Measurements from ENCODE around the gene NELL2. TPM values are rescaled to one million over a fixed set of nuclear protein-coding genes. Genes with fewer than 3 reads are reported as not detected.

The NELL2 gene
- polyA plus RNA-seq, 2 donors, result 0.44 to 0.63 TPM

GRCh38 chr12:44876544-44877410, 662 bp upstream of the NELL2 start:
- 2 to 3% methylated on average over 42 of the region's 42 CpGs for WGBS, 2 donors
- Histone ChIP-seq H3K27ac (ENCODE audit: low read depth in 2 of 2, low read length in 1 of 2) (no peak overlapping the region), H3K36me3 (ENCODE audit: control insufficient read depth in 2 of 2, insufficient read depth in 2 of 2, low read length in 1 of 2) (no peaks in the 10 kb centered on the region), H3K27me3 (ENCODE audit: control insufficient read depth in 1 of 2, insufficient read depth in 2 of 2, low read length in 2 of 2) (no peaks in the 10 kb centered on the region), H3K9me3 (ENCODE audit: control insufficient read depth in 2 of 2, insufficient read depth in 1 of 2, low read depth in 1 of 2, low read length in 1 of 2) (peaks cover 0 to 2% of the 10 kb centered on the region in 2 donors), H3K4me3 (ENCODE audit: low read depth in 1 of 2, low read length in 2 of 2) (peak overlapping the region; percentile 35 to 61), H3K4me1 (ENCODE audit: control insufficient read depth in 2 of 2, insufficient read depth in 2 of 2, low read length in 1 of 2) (peaks cover 0 to 10% of the 10 kb centered on the region in 2 donors)

GRCh38 chr12:44875417-44875953, 630 bp downstream of the NELL2 start:
- no peak overlapping the region for H3K27ac ChIP-seq (ENCODE audit: low read depth in 2 of 2, low read length in 1 of 2)
- no peaks in the 10 kb centered on the region for H3K36me3 ChIP-seq (ENCODE audit: control insufficient read depth in 2 of 2, insufficient read depth in 2 of 2, low read length in 1 of 2)
- H3K4me3 ChIP-seq (ENCODE audit: low read depth in 1 of 2, low read length in 2 of 2), result peak overlapping the region; percentile 34 to 61
- 1% methylated on average over 27 of the region's 27 CpGs for WGBS, 2 donors
- peaks cover 0 to 10% of the 10 kb centered on the region in 2 donors for H3K4me1 ChIP-seq (ENCODE audit: control insufficient read depth in 2 of 2, insufficient read depth in 2 of 2, low read length in 1 of 2)
- H3K27me3 ChIP-seq (ENCODE audit: control insufficient read depth in 1 of 2, insufficient read depth in 2 of 2, low read length in 2 of 2), result peaks cover 0 to 1% of the 10 kb centered on the region in 2 donors
- H3K9me3 ChIP-seq (ENCODE audit: control insufficient read depth in 2 of 2, insufficient read depth in 1 of 2, low read depth in 1 of 2, low read length in 1 of 2), result peaks cover 0 to 2% of the 10 kb centered on the region in 2 donors

- Histone ChIP-seq H3K36me3 (ENCODE audit: control insufficient read depth in 2 of 2, insufficient read depth in 2 of 2, low read length in 1 of 2) (no peaks in the 10 kb centered on the region), H3K27me3 (ENCODE audit: control insufficient read depth in 1 of 2, insufficient read depth in 2 of 2, low read length in 2 of 2) (peaks cover 0 to 2% of the 10 kb centered on the region in 2 donors), H3K9me3 (ENCODE audit: control insufficient read depth in 2 of 2, insufficient read depth in 1 of 2, low read depth in 1 of 2, low read length in 1 of 2) (peaks cover 0 to 2% of the 10 kb centered on the region in 2 donors), H3K27ac (ENCODE audit: low read depth in 2 of 2, low read length in 1 of 2) (no peak overlapping the region), H3K4me3 (ENCODE audit: low read depth in 1 of 2, low read length in 2 of 2) (peak overlapping the region; percentile 34 to 61), H3K4me1 (ENCODE audit: control insufficient read depth in 2 of 2, insufficient read depth in 2 of 2, low read length in 1 of 2) (peaks cover 0 to 10% of the 10 kb centered on the region in 2 donors)
- 2 to 3% methylated on average over 12 of the region's 12 CpGs for WGBS, 2 donors
Observed at GRCh38 chr12:44874981-44875416, 1.1 kb downstream of the NELL2 start.

- no peak overlapping the region for H3K27ac ChIP-seq (ENCODE audit: low read depth in 2 of 2, low read length in 1 of 2)
- no peak overlapping the region for H3K4me3 ChIP-seq (ENCODE audit: low read depth in 1 of 2, low read length in 2 of 2)
- WGBS, 2 donors, result 26 to 29% methylated on average over 1 of the region's 1 CpG
- H3K4me1 ChIP-seq (ENCODE audit: control insufficient read depth in 2 of 2, insufficient read depth in 2 of 2, low read length in 1 of 2), result peaks cover 0 to 10% of the 10 kb centered on the region in 2 donors
- peaks cover 0 to 2% of the 10 kb centered on the region in 2 donors for H3K27me3 ChIP-seq (ENCODE audit: control insufficient read depth in 1 of 2, insufficient read depth in 2 of 2, low read length in 2 of 2)
- H3K36me3 ChIP-seq (ENCODE audit: control insufficient read depth in 2 of 2, insufficient read depth in 2 of 2, low read length in 1 of 2), result no peaks in the 10 kb centered on the region
- H3K9me3 ChIP-seq (ENCODE audit: control insufficient read depth in 2 of 2, insufficient read depth in 1 of 2, low read depth in 1 of 2, low read length in 1 of 2), result no peaks in the 10 kb centered on the region
Observed at GRCh38 chr12:44873898-44874297, 2.2 kb downstream of the NELL2 start.

- H3K4me1 ChIP-seq (ENCODE audit: control insufficient read depth in 2 of 2, insufficient read depth in 2 of 2, low read length in 1 of 2), result no peaks in the 10 kb centered on the region
- H3K27ac ChIP-seq (ENCODE audit: low read depth in 2 of 2, low read length in 1 of 2), result no peak overlapping the region
- H3K9me3 ChIP-seq (ENCODE audit: control insufficient read depth in 2 of 2, insufficient read depth in 1 of 2, low read depth in 1 of 2, low read length in 1 of 2), result no peaks in the 10 kb centered on the region
- H3K36me3 ChIP-seq (ENCODE audit: control insufficient read depth in 2 of 2, insufficient read depth in 2 of 2, low read length in 1 of 2), result no peaks in the 10 kb centered on the region
- H3K4me3 ChIP-seq (ENCODE audit: low read depth in 1 of 2, low read length in 2 of 2), result no peak overlapping the region
- peaks cover 0 to 2% of the 10 kb centered on the region in 2 donors for H3K27me3 ChIP-seq (ENCODE audit: control insufficient read depth in 1 of 2, insufficient read depth in 2 of 2, low read length in 2 of 2)
Observed at GRCh38 chr12:44869503-44869902, 6.6 kb downstream of the NELL2 start.

GRCh38 chr12:44863867-44864266, 12.2 kb downstream of the NELL2 start:
- Histone ChIP-seq H3K9me3 (ENCODE audit: control insufficient read depth in 2 of 2, insufficient read depth in 1 of 2, low read depth in 1 of 2, low read length in 1 of 2) (no peaks in the 10 kb centered on the region), H3K4me1 (ENCODE audit: control insufficient read depth in 2 of 2, insufficient read depth in 2 of 2, low read length in 1 of 2) (no peaks in the 10 kb centered on the region), H3K36me3 (ENCODE audit: control insufficient read depth in 2 of 2, insufficient read depth in 2 of 2, low read length in 1 of 2) (no peaks in the 10 kb centered on the region), H3K27ac (ENCODE audit: low read depth in 2 of 2, low read length in 1 of 2) (no peak overlapping the region), H3K27me3 (ENCODE audit: control insufficient read depth in 1 of 2, insufficient read depth in 2 of 2, low read length in 2 of 2) (no peaks in the 10 kb centered on the region), H3K4me3 (ENCODE audit: low read depth in 1 of 2, low read length in 2 of 2) (no peak overlapping the region)
- 0 to 4% methylated on average over 2 of the region's 2 CpGs for WGBS, 2 donors

GRCh38 chr12:44859998-44860689, 16.0 kb downstream of the NELL2 start:
- H3K4me3 ChIP-seq (ENCODE audit: low read depth in 1 of 2, low read length in 2 of 2), result no peak overlapping the region
- H3K4me1 ChIP-seq (ENCODE audit: control insufficient read depth in 2 of 2, insufficient read depth in 2 of 2, low read length in 1 of 2), result no peaks in the 10 kb centered on the region
- H3K27me3 ChIP-seq (ENCODE audit: control insufficient read depth in 1 of 2, insufficient read depth in 2 of 2, low read length in 2 of 2), result no peaks in the 10 kb centered on the region
- no peaks in the 10 kb centered on the region for H3K9me3 ChIP-seq (ENCODE audit: control insufficient read depth in 2 of 2, insufficient read depth in 1 of 2, low read depth in 1 of 2, low read length in 1 of 2)
- H3K27ac ChIP-seq (ENCODE audit: low read depth in 2 of 2, low read length in 1 of 2), result no peak overlapping the region
- WGBS, 2 donors, result 82% methylated on average over 1 of the region's 1 CpG
- H3K36me3 ChIP-seq (ENCODE audit: control insufficient read depth in 2 of 2, insufficient read depth in 2 of 2, low read length in 1 of 2), result no peaks in the 10 kb centered on the region

- no peaks in the 10 kb centered on the region for H3K9me3 ChIP-seq (ENCODE audit: control insufficient read depth in 2 of 2, insufficient read depth in 1 of 2, low read depth in 1 of 2, low read length in 1 of 2)
- 84 to 88% methylated on average over 4 of the region's 4 CpGs for WGBS, 2 donors
Observed at GRCh38 chr12:44858226-44858855, 17.8 kb downstream of the NELL2 start.

GRCh38 chr12:44852483-44852882, 23.6 kb downstream of the NELL2 start:
- Histone ChIP-seq H3K4me1 (ENCODE audit: control insufficient read depth in 2 of 2, insufficient read depth in 2 of 2, low read length in 1 of 2) (no peaks in the 10 kb centered on the region), H3K9me3 (ENCODE audit: control insufficient read depth in 2 of 2, insufficient read depth in 1 of 2, low read depth in 1 of 2, low read length in 1 of 2) (no peaks in the 10 kb centered on the region), H3K36me3 (ENCODE audit: control insufficient read depth in 2 of 2, insufficient read depth in 2 of 2, low read length in 1 of 2) (no peaks in the 10 kb centered on the region), H3K27me3 (ENCODE audit: control insufficient read depth in 1 of 2, insufficient read depth in 2 of 2, low read length in 2 of 2) (no peaks in the 10 kb centered on the region), H3K4me3 (ENCODE audit: low read depth in 1 of 2, low read length in 2 of 2) (no peak overlapping the region), H3K27ac (ENCODE audit: low read depth in 2 of 2, low read length in 1 of 2) (no peak overlapping the region)
- WGBS, 2 donors, result 16 to 18% methylated on average over 2 of the region's 2 CpGs

More at GRCh38 chr12:44858226-44858855, 17.8 kb downstream of the NELL2 start:
- H3K36me3 ChIP-seq (ENCODE audit: control insufficient read depth in 2 of 2, insufficient read depth in 2 of 2, low read length in 1 of 2), result no peaks in the 10 kb centered on the region
- no peak overlapping the region for H3K27ac ChIP-seq (ENCODE audit: low read depth in 2 of 2, low read length in 1 of 2)
- H3K4me1 ChIP-seq (ENCODE audit: control insufficient read depth in 2 of 2, insufficient read depth in 2 of 2, low read length in 1 of 2), result no peaks in the 10 kb centered on the region
- no peaks in the 10 kb centered on the region for H3K27me3 ChIP-seq (ENCODE audit: control insufficient read depth in 1 of 2, insufficient read depth in 2 of 2, low read length in 2 of 2)
- H3K4me3 ChIP-seq (ENCODE audit: low read depth in 1 of 2, low read length in 2 of 2), result no peak overlapping the region
